Brain pericyte (primary cell): ENCODE data around the gene PAM.
"Not testable (repeated sequence)": the region's sequence is repeated elsewhere in the genome, so short reads cannot be mapped to it uniquely, and the experiment has no call there.

ENCODE experiments used
- DNase-seq: peaks from one replicate; pipeline ENCODE4 v3.0.0-alpha.2; 2012; ENCODE audit warnings: low read depth, low spot score

The PAM gene

DNA sequence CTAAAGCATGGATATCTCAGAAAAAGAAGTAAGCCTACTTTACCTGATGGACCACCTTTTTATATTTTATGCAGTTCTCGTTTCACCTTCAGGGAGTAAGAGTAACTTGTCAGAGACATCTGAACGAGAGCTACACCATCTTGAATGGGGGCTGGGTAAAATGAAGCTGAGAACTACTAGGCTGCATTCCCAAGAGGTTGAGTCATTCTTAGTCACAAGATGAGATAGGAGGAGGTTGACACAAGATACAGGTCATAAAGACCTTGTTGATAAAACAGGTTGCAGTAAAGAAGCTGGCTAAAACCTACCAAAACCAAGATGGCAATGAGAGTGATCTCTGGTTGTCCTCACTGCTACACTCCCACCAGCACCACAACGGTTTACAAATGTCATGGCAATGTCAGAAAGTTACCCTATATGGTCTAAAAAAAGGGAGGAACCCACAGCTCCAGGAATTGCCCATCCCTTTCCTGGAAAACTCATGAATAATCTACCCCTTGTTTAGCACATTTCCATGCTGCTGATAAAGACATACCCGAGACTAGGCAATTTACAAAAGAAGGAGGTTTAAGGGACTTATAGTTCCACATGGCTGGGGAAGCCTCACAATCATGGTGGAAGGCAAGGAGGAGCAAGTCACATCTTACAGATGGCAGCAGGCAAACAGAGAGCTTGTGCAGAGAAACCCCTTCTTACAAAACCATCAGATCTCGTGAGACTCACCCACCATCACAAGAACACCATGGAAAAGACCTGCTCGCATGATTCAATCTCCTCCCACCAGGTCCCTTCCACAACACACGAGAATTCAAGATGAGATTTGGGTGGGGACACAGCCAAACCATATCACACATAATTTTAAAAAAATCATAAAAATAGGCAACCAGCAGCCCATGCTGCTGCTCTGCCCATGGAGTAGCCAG, 302.4 kb downstream of the PAM start:
- DNase-seq: no peak

DNA sequence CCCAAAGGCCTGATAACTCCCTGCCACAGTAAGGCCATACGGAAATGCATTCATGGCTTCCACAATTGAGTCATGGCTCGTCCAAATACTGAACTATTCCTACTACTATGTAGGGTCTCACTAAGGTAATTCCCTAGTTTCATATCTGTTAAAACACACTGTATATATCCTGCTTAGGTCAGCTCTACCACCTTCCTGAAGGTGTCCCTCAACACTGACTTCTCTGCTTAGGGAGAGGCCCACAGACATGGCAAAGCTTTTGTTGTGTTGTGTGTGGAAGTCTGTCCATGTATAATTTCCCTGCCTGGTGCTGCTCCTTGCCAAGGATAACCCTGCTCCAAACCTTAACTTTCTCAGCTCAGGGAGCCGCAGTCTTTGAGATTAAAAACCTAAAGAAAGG, 304.4 kb downstream of the PAM start:
- DNase-seq: no peak

DNA sequence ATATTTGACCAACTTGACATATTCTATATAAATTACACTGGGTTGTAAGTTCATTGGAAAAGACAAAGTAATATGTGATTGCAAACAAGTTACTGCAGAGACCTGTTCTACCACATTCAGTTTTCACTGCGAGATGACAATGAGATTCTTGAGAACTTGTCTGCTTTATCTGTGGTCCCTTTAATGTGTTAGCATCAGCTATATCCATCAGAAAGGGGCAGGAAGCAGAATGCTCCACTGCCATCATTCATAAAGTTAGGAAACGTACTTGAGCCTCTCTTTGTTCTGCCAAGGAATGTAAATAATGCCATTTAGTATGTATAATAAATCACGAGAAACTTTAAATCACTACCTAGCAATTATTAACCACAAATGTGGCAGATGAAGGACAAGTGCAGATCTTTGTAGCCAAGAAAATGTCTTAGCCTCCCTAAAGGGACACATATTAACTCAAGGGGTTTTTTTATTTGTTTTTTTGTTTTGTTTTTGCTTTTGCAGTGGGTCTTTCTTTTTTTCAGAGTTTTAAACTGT, 305.4 kb downstream of the PAM start:
- no peak for DNase-seq

DNA sequence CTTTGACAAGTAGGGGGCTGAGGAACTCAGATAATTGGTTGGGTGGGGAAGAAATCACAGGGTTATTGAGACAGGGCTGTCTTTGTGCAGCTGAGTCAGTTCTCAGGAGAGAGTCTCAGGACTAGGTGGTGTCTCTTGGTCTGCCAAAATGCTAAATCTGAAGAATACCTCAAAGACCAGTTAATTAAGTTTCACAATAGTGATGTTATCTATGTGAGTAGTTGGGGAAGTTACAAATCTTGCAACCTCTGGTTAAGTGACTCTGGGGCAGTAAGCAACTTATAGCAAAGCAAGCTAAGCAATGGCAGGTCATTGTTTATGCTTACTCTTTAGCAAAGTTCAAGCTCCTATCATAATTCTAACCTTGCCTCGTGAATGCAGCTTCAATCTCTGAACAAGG, 311.2 kb downstream of the PAM start:
- no peak for DNase-seq

DNA sequence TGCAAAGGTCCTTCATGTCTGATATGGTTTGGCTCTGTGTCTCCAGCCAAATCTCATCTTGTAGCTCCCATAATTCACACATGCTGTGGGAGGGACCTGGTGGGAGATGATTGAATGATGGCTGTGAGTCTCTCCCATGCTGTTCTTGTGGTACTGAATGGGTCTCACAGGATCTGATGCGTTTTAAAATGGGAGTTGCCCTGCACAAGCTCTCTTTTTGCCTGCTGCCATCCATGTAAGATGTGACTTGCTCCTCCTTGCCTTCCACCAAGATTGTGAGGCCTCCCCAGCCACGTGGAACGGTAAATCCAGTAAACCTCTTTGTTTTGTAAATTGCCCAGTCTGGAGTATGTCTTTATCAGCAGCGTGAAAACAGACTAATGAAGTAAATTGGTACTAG, 318.4 kb downstream of the PAM start:
- not testable (repeated sequence) for DNase-seq

DNA sequence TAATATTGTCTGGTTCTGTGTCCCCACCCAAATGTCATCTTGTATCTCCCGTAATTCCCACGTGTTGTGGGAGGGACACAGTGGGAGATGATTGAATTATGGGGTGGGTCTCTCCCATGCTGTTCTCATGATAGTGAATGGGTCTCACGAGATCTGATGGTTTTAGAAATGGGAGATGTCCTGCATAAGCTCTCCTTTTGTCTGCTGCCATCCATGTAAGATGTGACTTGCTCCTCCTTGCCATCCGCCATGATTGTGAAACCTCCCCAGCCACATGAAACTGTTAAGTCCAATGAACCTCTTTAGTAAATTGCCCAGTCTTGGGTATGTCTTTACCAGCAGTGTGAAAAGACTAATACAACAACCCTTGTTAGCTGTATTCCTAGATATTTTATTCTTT, 320.3 kb downstream of the PAM start:
- DNase-seq: no peak
